22Rv1 (cell line): ENCODE measurements around the gene GXYLT2.

Source experiments
- H3K27ac ChIP-seq: fragments of 450-650 bp; 2 replicates; pipeline ENCODE4 v1.5.1; 2017
- ZFX ChIP-seq: fragments of 450-650 bp; IDR thresholded peaks from 2 replicates; pipeline ENCODE4 v1.6.1; 2017; ENCODE audit warnings: antibody characterized with exemption, borderline replicate concordance
- TF ChIP-seq, protein P1 (sequence below): fragments of 450-650 bp; IDR thresholded peaks from 2 replicates; pipeline ENCODE4 v1.5.1; 2017; ENCODE audit warnings: mild to moderate bottlenecking

Gene GXYLT2

GRCh38 chr3:72904163-72904562, 16.3 kb downstream of the GXYLT2 start:
- TF ChIP-seq, protein P1, sequence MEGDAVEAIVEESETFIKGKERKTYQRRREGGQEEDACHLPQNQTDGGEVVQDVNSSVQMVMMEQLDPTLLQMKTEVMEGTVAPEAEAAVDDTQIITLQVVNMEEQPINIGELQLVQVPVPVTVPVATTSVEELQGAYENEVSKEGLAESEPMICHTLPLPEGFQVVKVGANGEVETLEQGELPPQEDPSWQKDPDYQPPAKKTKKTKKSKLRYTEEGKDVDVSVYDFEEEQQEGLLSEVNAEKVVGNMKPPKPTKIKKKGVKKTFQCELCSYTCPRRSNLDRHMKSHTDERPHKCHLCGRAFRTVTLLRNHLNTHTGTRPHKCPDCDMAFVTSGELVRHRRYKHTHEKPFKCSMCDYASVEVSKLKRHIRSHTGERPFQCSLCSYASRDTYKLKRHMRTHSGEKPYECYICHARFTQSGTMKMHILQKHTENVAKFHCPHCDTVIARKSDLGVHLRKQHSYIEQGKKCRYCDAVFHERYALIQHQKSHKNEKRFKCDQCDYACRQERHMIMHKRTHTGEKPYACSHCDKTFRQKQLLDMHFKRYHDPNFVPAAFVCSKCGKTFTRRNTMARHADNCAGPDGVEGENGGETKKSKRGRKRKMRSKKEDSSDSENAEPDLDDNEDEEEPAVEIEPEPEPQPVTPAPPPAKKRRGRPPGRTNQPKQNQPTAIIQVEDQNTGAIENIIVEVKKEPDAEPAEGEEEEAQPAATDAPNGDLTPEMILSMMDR = no peak
- no peak overlapping the region for H3K27ac ChIP-seq

GRCh38 chr3:72906154-72906553, 18.3 kb downstream of the GXYLT2 start:
- TF ChIP-seq, protein P1 = no peak
- no peak for TF ChIP-seq ZFX
- H3K27ac ChIP-seq = no peak overlapping the region

- no peak overlapping the region for H3K27ac ChIP-seq
- TF ChIP-seq, protein P1 = no peak
- TF ChIP-seq ZFX = no peak
Observed at GRCh38 chr3:72907131-72907711, 19.4 kb downstream of the GXYLT2 start.

DNA sequence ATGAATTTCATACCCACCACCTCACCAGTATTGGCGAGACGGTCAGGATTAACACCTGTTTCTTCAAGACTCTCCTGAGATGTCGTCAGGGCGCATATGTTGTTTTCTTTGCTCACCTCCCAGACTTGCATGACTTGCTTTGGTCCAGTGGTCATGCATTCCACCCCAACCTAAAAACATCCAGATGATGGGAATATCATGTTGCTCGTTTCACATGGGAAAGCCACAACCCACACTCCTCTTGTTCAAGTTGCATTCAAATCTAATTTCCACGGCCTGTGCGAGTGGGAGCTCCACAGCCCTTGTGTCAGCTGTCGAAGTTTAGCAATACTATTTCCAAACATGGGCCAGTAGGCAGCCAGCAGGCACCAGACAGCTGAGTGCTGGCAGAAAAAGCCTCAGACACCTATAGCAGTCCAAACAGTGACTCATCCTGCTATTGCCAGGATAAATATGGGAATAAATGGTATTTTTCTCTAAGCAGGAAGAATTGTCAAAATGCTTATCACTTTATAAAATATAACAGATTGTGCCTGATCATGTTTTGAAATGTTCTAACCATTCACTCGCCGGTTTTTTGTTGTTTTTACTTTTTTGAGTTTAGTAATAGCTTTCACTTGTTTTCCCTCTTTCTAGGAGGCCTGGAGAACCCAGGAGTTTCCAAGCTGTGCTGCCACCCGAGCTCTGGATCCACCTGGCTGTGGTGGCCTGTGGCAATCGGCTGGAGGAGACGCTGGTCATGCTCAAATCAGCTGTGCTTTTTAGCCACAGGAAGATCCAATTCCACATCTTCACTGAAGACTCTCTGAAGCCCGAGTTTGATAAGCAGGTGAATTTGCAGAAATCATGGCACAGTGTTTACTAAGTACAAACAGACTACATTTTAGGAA, 20.1 kb downstream of the GXYLT2 start:
- no peak overlapping the region for H3K27ac ChIP-seq
- no peak for TF ChIP-seq ZFX
- TF ChIP-seq, protein P1 = no peak

- TF ChIP-seq, protein P1 = no peak
- TF ChIP-seq ZFX = no peak
- H3K27ac ChIP-seq = no peak overlapping the region
Observed at GRCh38 chr3:72909591-72909990, 21.7 kb downstream of the GXYLT2 start.

DNA sequence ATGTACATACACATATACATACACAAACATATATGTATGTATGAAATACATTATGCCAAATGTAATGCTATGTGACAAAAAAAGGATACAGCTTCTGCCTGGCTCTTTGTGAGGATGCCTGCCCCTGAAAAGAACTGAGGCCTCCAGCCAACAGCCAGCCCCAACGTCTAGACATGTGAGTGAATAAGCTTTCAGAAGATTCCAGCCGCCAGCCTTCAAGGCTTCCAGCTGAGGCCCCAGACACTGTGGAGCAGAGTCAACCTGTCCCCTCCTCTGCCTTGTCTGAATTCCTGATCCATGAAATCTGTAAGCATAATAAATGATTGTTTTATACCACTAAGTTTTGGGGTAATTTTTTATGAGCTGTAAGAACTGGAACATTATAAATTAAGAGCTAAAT, 24.7 kb downstream of the GXYLT2 start:
- H3K27ac ChIP-seq = no peak overlapping the region
- TF ChIP-seq, protein P1 = no peak
- no peak for TF ChIP-seq ZFX

DNA sequence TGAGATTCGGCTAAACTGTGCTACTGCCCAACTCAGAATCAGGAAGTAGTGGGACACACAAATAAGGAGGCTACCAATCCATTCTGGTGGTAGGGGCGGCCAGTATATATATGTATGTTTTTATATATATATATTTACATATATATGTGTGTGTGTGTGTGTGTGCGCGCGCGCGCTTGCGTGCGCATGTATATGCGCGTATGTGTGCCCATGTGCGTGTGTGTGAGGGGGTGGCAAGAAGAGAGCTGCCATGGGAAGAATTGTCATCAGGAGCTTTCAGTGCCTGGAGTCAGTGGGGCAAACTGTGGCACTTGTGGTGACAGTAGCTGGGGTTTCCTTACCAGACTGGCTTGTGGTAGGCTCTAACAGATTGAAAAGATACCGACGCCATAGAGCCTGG, 26.5 kb downstream of the GXYLT2 start:
- H3K27ac ChIP-seq = no peak overlapping the region
- TF ChIP-seq, protein P1 = no peak
- no peak for TF ChIP-seq ZFX
